HEK293T (cell line): ENCODE data around the gene SUSD1.

Source experiments
- ARNT ChIP-seq: fragments of 450-650 bp; IDR thresholded peaks from 2 replicates; pipeline ENCODE4 v1.6.1; 2017; ENCODE audit warnings: mild to moderate bottlenecking
- BHLHE40 ChIP-seq: fragments of 450-650 bp; IDR thresholded peaks from 2 replicates; pipeline ENCODE4 v1.6.1; 2016; ENCODE audit warnings: mild to moderate bottlenecking, moderate library complexity, borderline replicate concordance
- ELF4 ChIP-seq: fragments of 450-650 bp; IDR thresholded peaks from 2 replicates; pipeline ENCODE4 v1.6.1; 2017; ENCODE audit warnings: antibody characterized with exemption
- FOXM1 ChIP-seq: fragments of 450-650 bp; IDR thresholded peaks from 2 replicates; pipeline ENCODE4 v1.6.1; 2017; ENCODE audit warnings: mild to moderate bottlenecking, borderline replicate concordance
- HDGF ChIP-seq: fragments of 450-650 bp; IDR thresholded peaks from 2 replicates; pipeline ENCODE4 v1.6.1; 2017; ENCODE audit warnings: antibody characterized with exemption, borderline replicate concordance
- NFRKB ChIP-seq: fragments of 450-650 bp; IDR thresholded peaks from 2 replicates; pipeline ENCODE4 v1.6.1; 2016; ENCODE audit warnings: mild to moderate bottlenecking, moderate library complexity
- SP1 ChIP-seq: fragments of 450-650 bp; IDR thresholded peaks from 2 replicates; pipeline ENCODE4 v1.6.1; 2017
- SUZ12 ChIP-seq: fragments of 450-650 bp; IDR thresholded peaks from 2 replicates; pipeline ENCODE4 v1.6.1; 2016; ENCODE audit warnings: mild to moderate bottlenecking
- TARDBP ChIP-seq: fragments of 450-650 bp; IDR thresholded peaks from 2 replicates; pipeline ENCODE4 v1.6.1; 2016
- ZNF384 ChIP-seq: fragments of 450-650 bp; IDR thresholded peaks from 2 replicates; pipeline ENCODE4 v1.6.1; 2016

DNA sequence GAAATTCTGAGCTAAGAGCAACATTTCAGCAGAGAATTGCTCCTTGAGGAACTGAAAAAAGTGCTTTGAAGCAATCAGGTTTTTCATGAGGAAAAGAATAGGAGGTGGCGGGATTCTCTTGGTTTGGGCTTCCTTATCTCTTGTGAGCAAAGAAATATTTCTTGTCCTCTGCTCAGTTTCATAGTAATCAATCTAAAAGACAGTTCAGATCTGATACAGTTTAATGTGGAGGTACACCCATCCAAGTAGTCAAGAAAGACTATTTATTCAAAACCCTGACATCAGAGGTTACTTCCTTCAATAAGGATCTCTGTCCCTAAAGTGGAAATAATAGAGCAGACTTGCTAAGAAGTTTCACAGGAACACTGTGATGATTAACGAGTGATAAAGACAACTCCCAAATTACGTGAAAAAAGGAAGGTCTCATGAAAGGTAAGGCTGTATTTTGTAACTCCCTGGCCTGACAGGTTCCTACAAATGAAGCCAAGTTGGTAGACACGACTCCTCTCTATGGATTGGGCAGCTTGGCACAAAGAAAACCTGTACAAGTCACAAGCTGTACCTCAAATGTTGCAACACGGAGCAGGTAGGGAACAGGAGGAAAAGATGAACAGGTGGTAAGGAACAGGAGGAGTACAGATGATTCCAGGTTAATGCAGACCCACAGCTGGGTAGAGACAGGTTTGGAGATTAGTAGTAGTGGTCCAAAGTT lies 94.1 kb downstream of the SUSD1 start:
- TF ChIP-seq TARDBP (no peak), ELF4 (no peak), FOXM1 (no peak), SUZ12 (no peak), ZNF384 (no peak), HDGF (no peak), SP1 (no peak), BHLHE40 (no peak), NFRKB (no peak), ARNT (no peak)
